Ascending aorta (tissue), 2 donors: Measurements from ENCODE around the gene HIVEP2. TPM values are rescaled to one million over a fixed set of nuclear protein-coding genes. Genes with fewer than 3 reads are reported as not detected.
"Not testable (repeated sequence)": the region's sequence is repeated elsewhere in the genome, so short reads cannot be mapped to it uniquely, and the experiment has no call there.

ENCODE experiments used
- DNase-seq, 2 donors: peaks; one replicate each; pipeline ENCODE4 v3.0.0-alpha.2; 2019; ENCODE audit warnings: low spot score in 2 of 2
- H3K27ac ChIP-seq, 2 donors: fragments of 200-600 bp; sonication (generic); one replicate each; pipeline ENCODE4 v1.5.1; 2016 to 2017; ENCODE audit warnings: mild to moderate bottlenecking in 1 of 2
- H3K27me3 ChIP-seq: fragments of 200-600 bp; sonication (generic); one replicate; pipeline ENCODE4 v1.5.1; 2017
- H3K36me3 ChIP-seq, 2 donors: fragments of 200-600 bp; sonication (generic); one replicate each; pipeline ENCODE4 v1.5.1; 2016
- H3K4me1 ChIP-seq, 2 donors: fragments of 200-600 bp; sonication (generic); one replicate each; pipeline ENCODE4 v1.5.1; 2016 to 2017; ENCODE audit warnings: mild to moderate bottlenecking in 1 of 2
- H3K4me3 ChIP-seq, 2 donors: fragments of 200-600 bp; sonication (generic); one replicate each; pipeline ENCODE4 v1.5.1; 2016 to 2017; ENCODE audit warnings: mild to moderate bottlenecking in 1 of 2
- H3K9me3 ChIP-seq, 2 donors: fragments of 200-600 bp; sonication (generic); one replicate each; pipeline ENCODE4 v1.5.1; 2016
- intact Hi-C: fragments of 100-400 bp; cut with DNase I; formaldehyde crosslinking; loops from one replicate; pipeline ENCODE4 v1.15.1; 2023
- total RNA-seq: library from RNA; depleted of rRNA; stranded (reverse); fragments of >200 nt; gene quantifications from one replicate; pipeline ENCODE4 v1.1.0, GENCODE V29; 2016
- TF ChIP-seq, protein P1 (sequence below), 3 experiments: fragments of 200-600 bp in 2 of 3; fragments of 450-650 bp in 1 of 3; sonication (generic) in 2 of 3; IDR thresholded peaks; one replicate each; pipeline ENCODE4 v1.5.1; 2016 to 2019; ENCODE audit warnings: antibody characterized with exemption in 3 of 3, mild to moderate bottlenecking in 1 of 3, moderate library complexity in 1 of 3

HIVEP2 gene
- total RNA-seq, 1 donor from 2014 or later: 14.5 TPM

DNA sequence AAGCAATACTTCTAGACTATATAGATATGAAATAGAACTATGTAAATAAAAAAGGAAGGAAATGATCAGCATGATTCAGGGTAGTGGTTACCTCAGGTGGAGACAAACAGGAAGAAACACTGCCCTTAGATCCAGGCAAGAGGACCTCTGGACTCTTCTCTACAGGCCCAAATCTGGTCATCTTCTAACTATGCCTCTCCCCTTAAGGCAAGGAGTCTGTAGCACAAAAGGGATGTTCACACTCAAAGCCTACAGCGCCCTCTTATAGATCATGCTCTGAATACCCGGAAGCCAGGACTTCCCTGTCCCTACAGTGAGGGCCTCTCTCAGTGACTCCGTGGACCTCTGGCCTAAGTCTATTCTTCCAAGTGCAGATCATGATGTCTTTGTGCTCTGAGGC is 30.4 kb upstream of the HIVEP2 start:
- H3K4me1 ChIP-seq: no peaks in the 10 kb centered on the region
- no peak overlapping the region for H3K27ac ChIP-seq
- H3K27me3 ChIP-seq: no peaks in the 10 kb centered on the region
- intact Hi-C loops: no loop called here
- TF ChIP-seq, protein P1, sequence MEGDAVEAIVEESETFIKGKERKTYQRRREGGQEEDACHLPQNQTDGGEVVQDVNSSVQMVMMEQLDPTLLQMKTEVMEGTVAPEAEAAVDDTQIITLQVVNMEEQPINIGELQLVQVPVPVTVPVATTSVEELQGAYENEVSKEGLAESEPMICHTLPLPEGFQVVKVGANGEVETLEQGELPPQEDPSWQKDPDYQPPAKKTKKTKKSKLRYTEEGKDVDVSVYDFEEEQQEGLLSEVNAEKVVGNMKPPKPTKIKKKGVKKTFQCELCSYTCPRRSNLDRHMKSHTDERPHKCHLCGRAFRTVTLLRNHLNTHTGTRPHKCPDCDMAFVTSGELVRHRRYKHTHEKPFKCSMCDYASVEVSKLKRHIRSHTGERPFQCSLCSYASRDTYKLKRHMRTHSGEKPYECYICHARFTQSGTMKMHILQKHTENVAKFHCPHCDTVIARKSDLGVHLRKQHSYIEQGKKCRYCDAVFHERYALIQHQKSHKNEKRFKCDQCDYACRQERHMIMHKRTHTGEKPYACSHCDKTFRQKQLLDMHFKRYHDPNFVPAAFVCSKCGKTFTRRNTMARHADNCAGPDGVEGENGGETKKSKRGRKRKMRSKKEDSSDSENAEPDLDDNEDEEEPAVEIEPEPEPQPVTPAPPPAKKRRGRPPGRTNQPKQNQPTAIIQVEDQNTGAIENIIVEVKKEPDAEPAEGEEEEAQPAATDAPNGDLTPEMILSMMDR (IDR thresholded peaks at IDR 0.05): no peak
- H3K36me3 ChIP-seq: no peaks in the 10 kb centered on the region
- H3K4me3 ChIP-seq: no peak overlapping the region
- no peak for DNase-seq
- no peaks in the 10 kb centered on the region for H3K9me3 ChIP-seq

DNA sequence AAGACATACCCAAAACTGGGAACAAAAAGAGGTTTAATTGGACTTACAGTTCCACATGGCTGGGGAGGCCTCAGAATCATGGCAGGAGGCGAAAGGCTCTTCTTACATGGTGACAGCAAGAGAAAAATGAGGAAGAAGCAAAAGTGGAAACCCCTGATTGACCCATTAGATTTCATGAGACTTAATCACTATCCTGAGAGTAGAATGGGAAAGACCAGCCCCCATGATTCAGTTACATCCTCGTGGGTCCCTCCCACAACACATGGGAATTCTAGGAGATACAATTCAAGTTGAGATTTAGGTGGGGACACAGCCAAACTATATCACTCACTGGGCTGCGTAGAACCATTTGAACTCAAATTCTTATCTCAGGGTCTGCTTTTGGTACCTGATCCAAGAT is 26.0 kb upstream of the HIVEP2 start:
- intact Hi-C loops, H3K9me3 ChIP-seq, H3K27ac ChIP-seq, H3K36me3 ChIP-seq, H3K4me1 ChIP-seq, H3K4me3 ChIP-seq, DNase-seq, H3K27me3 ChIP-seq: not testable (repeated sequence)

- no peaks in the 10 kb centered on the region for H3K4me1 ChIP-seq
- H3K36me3 ChIP-seq: no peaks in the 10 kb centered on the region
- TF ChIP-seq, protein P1 (IDR thresholded peaks at IDR 0.05): no peak
- H3K9me3 ChIP-seq: no peaks in the 10 kb centered on the region
- no peak overlapping the region for H3K4me3 ChIP-seq
- intact Hi-C loops: no loop called here
- no peak for DNase-seq
- H3K27ac ChIP-seq: no peak overlapping the region
- H3K27me3 ChIP-seq: no peaks in the 10 kb centered on the region
These were observed 23.6 kb upstream of the HIVEP2 start for GRCh38 chr6:142968601-142969000.

DNA sequence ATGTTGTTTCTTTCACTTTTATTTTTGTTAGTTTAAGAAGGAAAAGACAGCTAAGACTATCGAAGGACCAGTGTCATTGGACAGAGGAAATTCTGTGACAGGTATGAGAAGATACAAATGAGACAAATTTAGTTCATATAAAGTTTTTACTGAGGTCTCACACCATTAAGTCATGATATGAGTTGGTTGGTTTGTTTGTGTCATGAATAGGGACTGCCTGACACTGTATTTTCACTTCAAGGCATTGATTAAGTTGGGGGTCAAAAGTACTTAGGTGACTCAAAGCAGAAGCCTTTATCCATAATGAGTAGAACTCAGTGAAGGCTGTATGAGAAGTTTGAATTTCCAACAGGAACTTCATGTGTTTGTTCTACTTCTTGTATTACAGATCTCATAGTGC is 21.3 kb upstream of the HIVEP2 start:
- Histone ChIP-seq H3K4me1 (no peaks in the 10 kb centered on the region), H3K9me3 (no peaks in the 10 kb centered on the region), H3K36me3 (no peaks in the 10 kb centered on the region), H3K4me3 (no peak overlapping the region), H3K27ac (no peak overlapping the region), H3K27me3 (no peaks in the 10 kb centered on the region)
- intact Hi-C loops: no loop called here
- no peak for DNase-seq
- TF ChIP-seq, protein P1 (IDR thresholded peaks at IDR 0.05): no peak

DNA sequence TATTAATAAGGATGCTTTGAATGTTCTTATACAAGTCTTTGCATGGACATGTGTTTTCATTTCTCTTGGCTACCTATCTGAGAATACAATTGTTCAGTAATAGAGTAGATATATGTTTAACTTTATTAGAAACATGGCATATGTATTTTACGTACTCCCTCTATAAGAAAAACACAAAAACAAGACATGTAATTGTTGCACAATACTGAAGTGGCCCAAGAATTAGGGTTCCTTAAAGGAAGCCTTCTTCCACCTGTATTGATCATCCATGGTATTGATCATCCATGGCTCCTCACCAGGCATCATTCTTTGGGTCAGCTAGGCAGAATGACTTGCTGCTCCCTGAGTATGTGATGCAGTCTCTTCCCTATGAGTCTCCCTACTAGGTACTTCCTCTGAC is 20.2 kb upstream of the HIVEP2 start:
- intact Hi-C loops: no loop called here

DNA sequence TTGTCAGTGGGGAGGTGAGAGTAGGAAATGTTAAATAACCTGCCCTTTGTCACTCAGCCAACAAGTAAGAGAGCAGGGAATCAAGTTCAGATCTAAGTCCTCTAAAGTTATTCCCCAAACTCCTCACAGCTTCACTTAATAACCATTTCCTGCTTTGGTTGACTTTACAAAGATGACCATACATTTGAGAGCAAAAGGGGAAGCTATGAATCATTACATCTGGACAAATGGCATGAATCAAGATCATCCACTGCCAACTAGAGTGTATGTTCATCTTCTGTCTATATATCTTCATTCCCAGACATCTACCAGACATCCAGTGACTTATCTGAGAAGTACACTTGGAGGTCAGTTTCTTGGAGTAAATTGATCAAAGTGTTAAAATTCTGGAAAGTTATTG is 15.1 kb upstream of the HIVEP2 start:
- H3K27me3 ChIP-seq: no peaks in the 10 kb centered on the region
- DNase-seq: no peak
- TF ChIP-seq, protein P1 (IDR thresholded peaks at IDR 0.05): no peak
- no peak overlapping the region for H3K27ac ChIP-seq
- no peaks in the 10 kb centered on the region for H3K4me1 ChIP-seq
- intact Hi-C loops: no loop called here
- no peak overlapping the region for H3K4me3 ChIP-seq
- H3K9me3 ChIP-seq: no peaks in the 10 kb centered on the region
- no peaks in the 10 kb centered on the region for H3K36me3 ChIP-seq

More for the DNA sequence above, 20.2 kb upstream of the HIVEP2 start:
- H3K27me3 ChIP-seq: no peaks in the 10 kb centered on the region
- no peaks in the 10 kb centered on the region for H3K9me3 ChIP-seq
- no peaks in the 10 kb centered on the region for H3K36me3 ChIP-seq
- TF ChIP-seq, protein P1 (IDR thresholded peaks at IDR 0.05): no peak
- H3K27ac ChIP-seq: no peak overlapping the region
- H3K4me3 ChIP-seq: no peak overlapping the region
- H3K4me1 ChIP-seq: no peaks in the 10 kb centered on the region
- no peak for DNase-seq
